ENCODE data around the gene CDK10.

CDK10 gene

DNA sequence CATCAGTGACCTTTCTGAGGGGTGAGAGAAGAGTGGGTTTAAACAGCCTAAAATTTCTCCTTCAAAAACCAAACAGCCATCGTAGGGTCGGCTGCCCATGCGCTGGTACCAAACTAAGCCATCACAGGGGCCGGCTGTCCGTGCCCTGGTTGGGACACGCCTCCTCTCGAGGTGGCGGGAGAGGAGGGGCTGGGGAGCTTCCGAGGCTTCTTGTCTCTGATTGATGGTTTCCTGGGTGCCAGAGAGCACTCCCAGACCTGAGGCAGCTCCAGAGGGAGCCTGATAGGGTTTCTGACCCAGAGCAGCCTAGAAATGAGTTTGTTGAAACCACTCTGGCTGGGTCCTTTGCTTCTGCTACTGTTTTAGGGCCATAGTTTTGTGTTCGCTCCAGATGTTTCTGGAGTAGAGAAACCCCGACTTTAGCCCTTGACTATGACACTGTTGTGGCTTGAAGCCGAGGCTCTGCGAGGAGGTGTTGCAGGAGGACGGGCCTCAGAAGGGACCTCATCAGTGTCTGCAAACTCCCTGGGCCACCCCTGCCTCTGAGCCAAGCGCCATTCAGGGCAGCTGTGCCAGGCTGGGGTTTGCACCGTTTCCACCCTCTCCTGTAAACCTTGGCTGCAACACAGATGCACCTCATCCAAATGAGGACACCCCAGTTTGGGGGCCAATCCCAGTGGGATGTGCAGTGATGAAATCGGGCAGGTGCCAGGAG lies 41.1 kb downstream of the CDK10 start:
- Histone ChIP-seq H4K20me1 (ENCODE audit: control insufficient read depth, insufficient read depth, low read depth, low read length) (peaks cover 12% of the 10 kb centered on the region), H3K4me3 (ENCODE audit: low read length) (no peak overlapping the region), H3K79me2 (ENCODE audit: control insufficient read depth, low read length) (peaks cover 9% of the 10 kb centered on the region), H3K36me3 (ENCODE audit: control insufficient read depth, low read length) (peaks cover 44% of the 10 kb centered on the region), H3K9me2 (replicated peaks; ENCODE audit: control insufficient read depth, low read length) (no peaks in the 10 kb centered on the region), H3K27me3 (ENCODE audit: control insufficient read depth, low read length) (no peaks in the 10 kb centered on the region), H3F3A (ENCODE audit: control insufficient read depth, insufficient read depth) (peaks cover 14% of the 10 kb centered on the region), H3K4me1 (ENCODE audit: control insufficient read depth, low read length) (peaks cover 7% of the 10 kb centered on the region), H3K27ac (ENCODE audit: low read depth, low read length) (no peak overlapping the region), H3K9me3 (ENCODE audit: control insufficient read depth, insufficient read depth, low read length) (no peaks in the 10 kb centered on the region), H3K4me2 (ENCODE audit: low read length) (no peak overlapping the region)
- TF ChIP-seq EZH2phosphoT487 (IDR thresholded peaks at IDR 0.05; ENCODE audit: borderline replicate concordance, low read length), result no peak
- TF ChIP-seq, protein P1, sequence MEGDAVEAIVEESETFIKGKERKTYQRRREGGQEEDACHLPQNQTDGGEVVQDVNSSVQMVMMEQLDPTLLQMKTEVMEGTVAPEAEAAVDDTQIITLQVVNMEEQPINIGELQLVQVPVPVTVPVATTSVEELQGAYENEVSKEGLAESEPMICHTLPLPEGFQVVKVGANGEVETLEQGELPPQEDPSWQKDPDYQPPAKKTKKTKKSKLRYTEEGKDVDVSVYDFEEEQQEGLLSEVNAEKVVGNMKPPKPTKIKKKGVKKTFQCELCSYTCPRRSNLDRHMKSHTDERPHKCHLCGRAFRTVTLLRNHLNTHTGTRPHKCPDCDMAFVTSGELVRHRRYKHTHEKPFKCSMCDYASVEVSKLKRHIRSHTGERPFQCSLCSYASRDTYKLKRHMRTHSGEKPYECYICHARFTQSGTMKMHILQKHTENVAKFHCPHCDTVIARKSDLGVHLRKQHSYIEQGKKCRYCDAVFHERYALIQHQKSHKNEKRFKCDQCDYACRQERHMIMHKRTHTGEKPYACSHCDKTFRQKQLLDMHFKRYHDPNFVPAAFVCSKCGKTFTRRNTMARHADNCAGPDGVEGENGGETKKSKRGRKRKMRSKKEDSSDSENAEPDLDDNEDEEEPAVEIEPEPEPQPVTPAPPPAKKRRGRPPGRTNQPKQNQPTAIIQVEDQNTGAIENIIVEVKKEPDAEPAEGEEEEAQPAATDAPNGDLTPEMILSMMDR (IDR thresholded peaks at IDR 0.05; ENCODE audit: low read depth, low read length, poor library complexity, severe bottlenecking), result no peak

DNA sequence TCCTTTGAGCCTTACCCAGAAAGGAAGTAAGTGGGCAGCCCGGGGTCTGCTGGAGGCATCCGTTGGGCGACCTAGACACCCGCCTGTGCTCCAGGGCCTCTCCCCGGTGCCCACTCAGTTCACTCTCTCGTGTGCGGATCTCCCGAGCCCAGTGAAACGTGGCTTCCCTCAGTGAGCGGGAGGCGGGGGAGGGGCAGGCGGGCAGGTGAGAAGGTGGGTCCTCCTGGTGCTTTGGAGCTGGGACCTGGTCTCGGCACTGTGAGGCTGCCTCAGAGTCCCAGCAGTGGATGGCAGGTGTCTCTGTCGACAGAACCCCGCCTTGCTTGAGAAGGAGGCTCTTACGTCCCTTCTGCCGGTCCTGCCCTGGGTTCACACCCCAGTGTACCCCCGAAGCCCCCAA lies 42.8 kb downstream of the CDK10 start:
- Histone ChIP-seq H3K36me3 (ENCODE audit: control insufficient read depth, low read length) (peaks cover 37% of the 10 kb centered on the region), H3K9me3 (ENCODE audit: control insufficient read depth, insufficient read depth, low read length) (no peaks in the 10 kb centered on the region), H3K4me2 (ENCODE audit: low read length) (no peak overlapping the region), H3K27ac (ENCODE audit: low read depth, low read length) (no peak overlapping the region), H3F3A (ENCODE audit: control insufficient read depth, insufficient read depth) (peaks cover 18% of the 10 kb centered on the region), H3K4me3 (ENCODE audit: low read length) (no peak overlapping the region), H3K27me3 (ENCODE audit: control insufficient read depth, low read length) (no peaks in the 10 kb centered on the region), H3K4me1 (ENCODE audit: control insufficient read depth, low read length) (no peaks in the 10 kb centered on the region), H3K9me2 (replicated peaks; ENCODE audit: control insufficient read depth, low read length) (no peaks in the 10 kb centered on the region), H3K79me2 (ENCODE audit: control insufficient read depth, low read length) (no peaks in the 10 kb centered on the region), H4K20me1 (ENCODE audit: control insufficient read depth, insufficient read depth, low read depth, low read length) (peaks cover 3% of the 10 kb centered on the region; the same call in 1 of the 2 replicates)
- TF ChIP-seq, protein P1 (IDR thresholded peaks at IDR 0.05; ENCODE audit: low read depth, low read length, poor library complexity, severe bottlenecking), result no peak
- no peak for TF ChIP-seq EZH2phosphoT487 (IDR thresholded peaks at IDR 0.05; ENCODE audit: borderline replicate concordance, low read length)

DNA sequence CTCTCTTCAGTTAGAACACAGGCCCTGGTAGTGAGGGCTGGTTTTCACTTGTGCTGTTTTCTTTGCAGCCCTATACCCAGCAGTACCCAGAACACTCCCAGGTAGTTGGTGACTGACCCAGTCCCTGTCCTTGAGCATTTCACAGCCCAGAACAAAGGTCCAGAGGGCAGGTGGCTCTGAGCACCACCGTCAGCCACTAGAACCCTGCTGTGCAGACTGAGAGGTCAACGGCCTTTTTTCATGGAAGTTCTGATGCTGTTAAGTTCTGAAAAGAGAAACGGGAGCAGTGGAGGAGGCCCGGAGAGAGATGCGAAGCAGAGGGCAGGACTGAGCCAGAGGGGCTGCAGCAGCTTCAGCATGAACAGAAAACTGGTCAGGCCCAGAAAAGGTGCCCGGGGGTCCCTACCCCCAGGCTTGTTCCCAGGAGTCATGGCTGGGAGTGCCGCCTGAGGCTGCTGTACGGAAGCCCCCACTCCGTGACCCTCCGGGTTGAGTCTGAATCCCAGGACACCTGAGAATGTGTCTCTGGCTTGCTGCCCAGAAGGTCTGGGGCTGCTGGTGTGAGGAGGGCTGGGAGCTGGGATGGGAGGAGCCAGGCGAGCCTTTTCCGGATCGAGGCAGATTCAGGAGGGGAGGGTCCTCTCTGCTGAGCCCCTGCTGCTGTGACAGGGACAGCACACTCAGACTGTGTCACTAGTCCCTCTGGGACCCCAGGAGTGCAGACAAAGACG lies 43.5 kb downstream of the CDK10 start:
- TF ChIP-seq, protein P1 (IDR thresholded peaks at IDR 0.05; ENCODE audit: low read depth, low read length, poor library complexity, severe bottlenecking), result no peak
- no peak for TF ChIP-seq EZH2phosphoT487 (IDR thresholded peaks at IDR 0.05; ENCODE audit: borderline replicate concordance, low read length)
- Histone ChIP-seq H3K4me3 (ENCODE audit: low read length) (no peak overlapping the region), H3F3A (ENCODE audit: control insufficient read depth, insufficient read depth) (peaks cover 18% of the 10 kb centered on the region), H3K27me3 (ENCODE audit: control insufficient read depth, low read length) (no peaks in the 10 kb centered on the region), H3K9me3 (ENCODE audit: control insufficient read depth, insufficient read depth, low read length) (no peaks in the 10 kb centered on the region), H3K9me2 (replicated peaks; ENCODE audit: control insufficient read depth, low read length) (no peaks in the 10 kb centered on the region), H3K79me2 (ENCODE audit: control insufficient read depth, low read length) (no peaks in the 10 kb centered on the region), H3K4me2 (ENCODE audit: low read length) (no peak overlapping the region), H3K4me1 (ENCODE audit: control insufficient read depth, low read length) (no peaks in the 10 kb centered on the region), H4K20me1 (ENCODE audit: control insufficient read depth, insufficient read depth, low read depth, low read length) (peaks cover 3% of the 10 kb centered on the region; the same call in 1 of the 2 replicates), H3K27ac (ENCODE audit: low read depth, low read length) (no peak overlapping the region), H3K36me3 (ENCODE audit: control insufficient read depth, low read length) (peaks cover 42% of the 10 kb centered on the region)
